ENCODE measurements around the gene XAF1.
"Not testable (repeated sequence)": the region's sequence is repeated elsewhere in the genome, so short reads cannot be mapped to it uniquely, and the experiment has no call there.

The XAF1 gene, protein sequence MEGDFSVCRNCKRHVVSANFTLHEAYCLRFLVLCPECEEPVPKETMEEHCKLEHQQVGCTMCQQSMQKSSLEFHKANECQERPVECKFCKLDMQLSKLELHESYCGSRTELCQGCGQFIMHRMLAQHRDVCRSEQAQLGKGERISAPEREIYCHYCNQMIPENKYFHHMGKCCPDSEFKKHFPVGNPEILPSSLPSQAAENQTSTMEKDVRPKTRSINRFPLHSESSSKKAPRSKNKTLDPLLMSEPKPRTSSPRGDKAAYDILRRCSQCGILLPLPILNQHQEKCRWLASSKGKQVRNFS

DNA sequence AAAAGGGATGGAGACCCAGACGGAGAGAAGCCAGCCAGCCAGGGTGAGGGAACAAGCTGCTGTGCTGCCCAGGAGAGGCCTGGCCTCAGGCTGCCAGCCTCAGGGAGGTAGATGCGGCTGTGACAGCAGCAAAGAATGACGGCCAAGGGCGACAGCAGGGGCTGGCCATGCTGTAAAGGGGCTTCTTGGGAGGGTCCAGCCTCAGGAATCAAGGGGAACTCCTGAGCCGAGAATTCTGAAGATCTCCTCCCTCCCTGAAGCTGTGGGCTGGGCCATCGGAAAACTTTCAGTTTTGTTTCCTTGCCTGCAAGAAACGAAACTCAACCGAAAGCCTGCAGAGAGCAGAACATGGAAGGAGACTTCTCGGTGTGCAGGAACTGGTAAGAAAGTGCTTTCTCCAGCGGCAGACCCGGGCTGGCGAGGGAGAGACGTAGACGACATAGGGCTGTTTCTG lies at the start of gene XAF1:
XAF1 (plus strand) TSS at position 316 of the 454 bp plus-strand sequence; CDS start at position 349, 33 bp downstream.
- DNase-seq: peak; percentile 72

DNA sequence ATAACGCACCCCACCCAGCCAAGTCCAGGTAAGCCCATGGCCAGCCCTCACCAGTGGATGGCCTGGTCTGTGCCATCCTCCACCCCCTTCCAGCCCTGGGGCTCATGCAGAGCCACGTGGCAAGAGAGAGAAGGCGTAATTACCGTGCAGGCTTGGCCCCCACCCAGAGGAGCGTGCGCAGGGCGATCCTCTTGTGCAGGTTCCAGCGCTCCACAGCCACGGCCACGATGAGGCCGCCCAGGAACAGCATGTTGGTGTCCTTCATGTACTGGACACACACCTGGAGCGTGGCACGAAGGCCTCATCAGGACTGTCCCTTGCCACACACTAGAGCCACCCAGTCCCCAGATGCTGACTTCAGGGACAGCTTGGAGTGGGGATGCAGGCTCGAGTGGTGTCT lies 49.3 kb upstream of the XAF1 start:
- no peak for DNase-seq

DNA sequence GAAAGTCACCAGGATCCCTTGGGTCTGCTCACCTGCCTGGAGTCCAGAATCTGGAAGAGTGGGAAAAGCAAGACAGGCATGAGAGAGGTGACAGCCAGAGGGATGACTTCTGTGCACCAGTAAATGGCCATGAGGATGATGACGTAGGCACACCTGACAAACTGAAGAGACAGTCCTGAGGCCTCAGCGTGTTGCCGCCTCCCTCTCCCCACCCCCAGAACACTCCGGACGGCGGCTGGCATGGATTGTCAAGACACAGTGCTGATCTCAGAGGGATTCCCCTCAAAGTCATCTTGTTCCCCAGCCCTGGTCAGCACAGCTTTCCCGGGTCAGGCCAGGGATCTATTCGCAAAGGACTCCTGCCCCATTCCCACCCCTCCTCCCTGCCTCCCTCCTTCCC lies 48.9 kb upstream of the XAF1 start:
- no peak for DNase-seq

DNA sequence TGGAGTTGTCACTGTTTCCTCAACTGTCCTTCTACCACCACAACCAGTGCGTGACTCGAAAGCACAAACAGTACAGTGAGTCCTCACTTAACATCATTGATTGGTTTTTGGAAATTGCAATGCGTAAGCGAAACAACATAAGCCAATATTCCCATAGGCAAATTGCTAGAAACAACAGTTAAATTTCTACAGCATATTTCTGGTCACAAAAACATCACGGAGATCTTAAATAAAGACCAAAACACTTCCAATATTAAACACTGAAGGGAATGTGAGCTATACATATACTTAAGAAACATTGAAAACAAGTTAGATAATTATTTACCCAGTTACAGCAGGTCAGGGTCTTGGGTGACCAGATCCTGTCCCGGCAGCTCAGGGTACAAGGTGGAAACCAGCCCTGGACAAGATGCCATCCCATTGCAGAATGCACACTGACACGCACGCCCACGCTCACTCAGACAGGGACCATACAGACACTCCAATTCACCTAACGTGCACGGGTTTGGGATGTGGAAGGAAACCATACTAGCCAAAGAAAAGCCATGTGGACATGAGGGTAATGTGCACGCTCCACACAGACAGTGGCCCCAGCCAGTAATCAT lies 47.4 kb upstream of the XAF1 start:
- DNase-seq: no peak

DNA sequence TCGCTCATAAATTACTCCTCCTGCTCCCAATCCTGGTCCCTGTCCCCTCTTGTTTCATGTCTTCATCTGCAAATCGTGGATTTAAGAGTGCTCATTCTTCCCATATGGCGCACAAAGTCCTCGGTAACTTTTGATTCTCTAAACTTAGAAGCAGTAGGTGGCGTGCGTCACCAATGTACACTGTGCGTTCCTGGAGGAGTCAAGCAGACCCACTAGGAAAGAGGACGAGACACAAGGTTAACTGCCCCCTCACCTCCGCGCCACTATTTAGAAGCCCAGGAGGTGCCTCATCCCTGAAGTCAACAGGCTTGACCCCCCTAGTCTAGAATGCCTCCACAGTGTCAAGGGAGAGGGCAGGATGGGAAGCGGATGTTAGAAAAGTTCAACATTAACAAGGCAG lies 45.5 kb upstream of the XAF1 start:
- no peak for DNase-seq

DNA sequence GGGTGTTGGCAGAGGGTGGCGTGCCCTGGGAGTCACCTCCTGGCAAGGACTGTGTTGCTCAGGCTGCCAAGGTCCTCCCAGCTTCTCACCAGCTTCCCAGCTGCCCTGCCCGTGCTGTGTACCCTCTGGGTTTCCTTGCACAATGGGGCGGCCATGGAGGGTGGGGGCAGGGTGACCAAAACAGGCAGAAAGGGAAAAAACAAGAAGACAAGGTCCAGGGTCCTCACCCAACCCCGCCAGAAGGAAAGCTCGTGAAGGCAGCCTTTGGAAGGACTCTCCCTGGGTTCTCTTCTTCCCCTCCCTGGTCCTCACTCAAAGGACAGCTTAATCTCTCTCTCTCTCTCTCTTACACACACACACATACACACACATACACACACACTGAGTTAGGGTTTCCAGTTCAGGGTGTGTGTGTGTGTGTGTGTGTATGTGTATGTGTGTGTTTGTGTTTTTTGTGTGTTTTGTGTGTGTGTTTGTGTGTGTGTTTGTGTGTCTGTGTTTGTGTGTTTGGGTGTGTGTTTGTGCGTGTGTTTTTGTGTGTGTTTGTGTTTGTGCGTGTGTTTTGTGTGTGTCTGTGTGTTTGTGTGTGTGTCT lies 44.7 kb upstream of the XAF1 start:
- no peak for DNase-seq

DNA sequence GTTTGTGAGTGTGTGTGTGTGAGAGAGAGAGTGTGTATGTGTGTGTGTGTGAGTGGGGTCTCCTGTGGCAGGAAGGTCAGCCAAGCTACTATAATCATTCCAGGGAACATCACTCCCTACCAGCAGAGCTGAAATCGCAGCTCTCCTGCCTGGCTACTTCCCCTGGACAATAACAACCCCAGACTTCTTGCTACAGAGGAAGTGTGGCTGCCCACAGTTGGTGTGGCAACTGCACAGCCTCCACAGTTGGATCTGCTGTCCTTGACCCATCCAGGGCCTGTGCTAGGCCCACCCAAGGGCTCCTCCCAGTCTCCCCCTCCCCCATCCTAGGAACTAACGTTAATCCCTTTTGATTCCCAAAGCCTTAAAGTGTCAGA lies 44.2 kb upstream of the XAF1 start:
- no peak for DNase-seq

DNA sequence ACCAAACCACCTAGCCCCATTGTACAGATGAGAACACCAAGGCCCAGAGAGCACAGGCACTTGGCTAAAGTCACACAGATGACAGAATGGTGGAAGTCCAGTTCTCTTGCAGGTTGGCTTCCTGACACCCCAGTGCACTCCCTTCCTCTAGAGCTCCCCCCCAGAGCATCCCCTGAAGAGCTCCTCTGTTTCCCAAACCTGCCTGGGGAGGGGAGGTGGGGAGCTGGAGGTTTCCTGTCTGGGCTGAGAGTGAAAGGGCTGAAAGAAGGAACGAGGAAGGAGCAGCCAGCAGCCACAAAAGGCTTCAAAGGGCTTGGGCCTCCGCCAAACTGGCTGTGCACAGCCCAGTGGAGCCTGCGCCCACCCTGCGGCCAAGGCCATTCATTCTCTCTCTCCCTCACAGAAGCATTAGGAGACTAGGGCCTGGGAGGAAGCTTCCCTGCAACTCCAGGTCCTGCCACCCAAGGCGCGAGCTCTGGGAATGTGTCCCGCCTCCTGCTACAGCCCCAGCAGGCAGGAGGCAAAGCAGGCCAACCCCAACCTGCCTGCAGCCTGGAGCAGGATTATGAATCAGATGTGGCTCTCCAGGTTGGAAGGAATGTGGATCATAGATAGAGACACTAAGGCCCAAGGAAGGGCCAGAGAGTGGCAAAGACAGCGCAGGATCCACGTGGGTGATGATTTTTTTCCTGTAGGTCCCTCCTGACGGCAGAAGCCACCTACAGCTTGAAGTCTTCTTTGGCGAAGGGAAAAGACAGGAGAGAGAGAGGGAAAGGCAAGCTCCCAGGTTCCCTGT lies 43.6 kb upstream of the XAF1 start:
- no peak for DNase-seq

DNA sequence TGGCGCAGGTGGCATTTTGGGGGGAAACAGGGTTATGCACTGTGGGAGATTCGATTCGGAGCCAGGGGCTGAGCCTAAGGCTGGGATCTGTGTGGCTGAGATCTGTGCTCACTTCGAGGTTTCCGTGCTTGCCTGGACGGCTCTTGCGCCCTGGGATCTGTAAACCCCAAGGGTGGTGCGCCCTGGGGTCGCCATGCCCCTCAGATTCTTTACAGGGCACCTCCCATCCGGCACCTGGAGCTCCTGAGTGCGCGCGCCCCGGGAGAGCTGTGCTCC lies 43.1 kb upstream of the XAF1 start:
- DNase-seq: no peak

DNA sequence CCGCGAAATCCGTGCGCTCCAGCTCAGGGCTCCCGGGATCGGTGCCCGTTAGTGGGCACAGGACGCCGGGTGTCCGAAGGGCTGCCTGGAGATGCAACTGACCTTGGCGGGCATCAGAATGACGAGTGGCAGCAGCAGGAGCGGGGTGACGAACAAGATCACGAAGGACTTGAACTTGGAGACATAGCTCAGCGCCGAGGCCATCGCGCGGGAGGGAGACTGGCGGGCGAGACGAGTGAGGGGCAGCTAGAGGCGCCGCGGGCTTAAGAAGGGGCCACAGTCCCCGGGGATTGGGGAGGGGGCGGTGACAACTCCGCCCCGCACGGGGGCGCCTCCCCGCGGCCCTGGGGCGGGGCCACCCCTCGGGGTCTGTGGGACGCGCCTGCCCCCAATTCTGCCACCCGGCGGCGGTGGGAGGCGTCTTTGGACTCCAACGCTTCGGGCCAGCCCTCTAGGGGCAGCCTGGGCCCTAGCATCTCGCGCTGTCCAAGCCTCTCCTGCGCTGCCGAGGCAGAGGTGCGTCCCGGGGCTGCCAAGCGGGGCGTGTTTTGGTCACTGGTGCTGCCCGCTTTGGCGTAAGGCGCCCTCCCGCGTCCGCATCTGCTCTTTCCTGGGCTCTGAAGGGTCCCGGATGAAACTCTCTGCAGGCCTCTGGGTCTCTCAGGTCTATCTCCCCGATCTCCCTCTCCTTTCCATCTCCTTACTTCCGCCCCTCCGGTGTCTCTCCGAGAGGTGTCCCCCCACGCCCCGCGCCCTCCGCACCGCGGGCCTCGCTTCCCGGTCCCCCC lies 42.5 kb upstream of the XAF1 start, which contains the start of gene SLC13A5:
SLC13A5 (minus strand) TSS at position 240 of the 788 bp plus-strand sequence; CDS start at position 204, 36 bp downstream.
- DNase-seq: peak; percentile 20

DNA sequence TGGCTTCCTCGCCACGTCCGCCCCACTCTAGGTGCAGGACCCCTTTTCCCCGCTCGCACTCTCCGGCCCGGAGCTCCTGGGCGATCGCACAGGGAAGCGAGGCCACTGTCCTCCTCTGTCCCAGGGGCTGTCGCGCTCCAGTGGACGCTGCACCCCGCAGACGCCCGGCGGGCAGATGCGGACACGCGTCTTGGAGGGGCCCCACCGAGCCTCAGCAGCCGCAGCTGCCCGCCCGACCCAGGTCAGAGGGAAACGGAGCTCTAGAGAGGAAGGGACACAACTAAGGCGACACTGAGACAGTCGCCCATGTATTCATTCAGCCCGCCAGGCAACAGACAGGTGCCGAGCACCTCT lies 42.0 kb upstream of the XAF1 start:
- DNase-seq: no peak

DNA sequence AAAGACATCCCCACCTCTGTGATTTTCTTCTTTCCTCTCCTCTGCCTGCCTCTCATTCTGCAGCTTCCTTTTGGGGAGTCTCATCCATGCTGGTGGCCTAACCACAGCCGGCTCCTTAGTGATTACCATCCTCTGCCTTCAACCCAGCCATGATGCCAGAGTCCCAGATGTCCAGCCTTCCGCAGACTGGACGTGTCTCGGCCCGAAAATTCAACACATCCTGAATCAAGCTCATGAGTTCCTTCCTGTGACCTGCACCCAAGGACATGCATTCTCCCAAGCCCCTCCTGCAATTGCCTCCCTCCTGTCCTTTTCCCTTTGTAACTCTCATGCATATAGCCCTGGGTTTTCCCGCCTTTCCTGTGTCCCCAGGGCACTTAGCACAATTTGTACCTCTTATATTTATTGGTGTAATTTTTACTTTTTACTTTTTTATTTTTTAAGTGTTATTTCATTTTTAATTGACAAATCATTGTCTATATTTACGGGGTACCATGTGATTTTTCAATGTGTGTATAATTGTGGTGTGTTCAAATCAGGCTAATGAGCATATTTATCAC lies 41.5 kb upstream of the XAF1 start:
- no peak for DNase-seq

DNA sequence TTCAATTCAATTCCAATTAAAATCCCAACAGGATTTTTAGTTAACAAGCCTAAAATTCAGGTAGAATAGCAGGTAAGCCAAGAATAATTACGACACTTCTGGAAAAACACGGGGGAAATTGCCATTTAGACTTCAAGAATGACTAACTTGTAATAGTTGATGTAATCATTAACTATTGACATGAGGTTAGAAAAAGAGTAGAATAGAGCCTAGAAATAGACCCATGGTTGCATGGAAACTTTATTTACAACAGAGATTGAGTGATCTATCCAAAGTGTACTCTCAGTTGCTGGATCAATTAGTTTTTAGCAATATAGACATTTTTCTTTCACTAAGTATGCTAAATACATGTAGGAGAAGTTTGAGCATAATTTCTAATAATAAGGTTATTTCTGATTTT lies 39.1 kb upstream of the XAF1 start:
- DNase-seq: no peak

DNA sequence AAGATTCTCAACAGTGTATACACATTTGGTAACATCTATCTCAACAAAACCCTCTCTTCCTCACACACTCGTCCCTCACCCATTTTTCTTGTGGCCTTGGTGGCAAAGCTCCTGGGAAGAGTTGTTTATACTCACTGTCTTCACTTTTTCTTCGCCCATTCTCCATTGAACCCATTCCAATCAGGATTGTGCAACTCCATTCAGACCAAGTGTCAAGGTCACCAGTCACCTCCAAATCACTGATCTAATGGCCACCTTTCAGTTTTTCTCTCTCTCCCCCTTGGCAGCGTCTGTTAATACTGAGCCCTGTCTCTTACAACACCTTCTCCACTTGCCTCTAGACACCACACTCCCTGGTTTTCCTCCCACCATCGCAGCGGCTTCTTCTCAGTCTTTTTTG lies 34.1 kb upstream of the XAF1 start:
- no peak for DNase-seq

DNA sequence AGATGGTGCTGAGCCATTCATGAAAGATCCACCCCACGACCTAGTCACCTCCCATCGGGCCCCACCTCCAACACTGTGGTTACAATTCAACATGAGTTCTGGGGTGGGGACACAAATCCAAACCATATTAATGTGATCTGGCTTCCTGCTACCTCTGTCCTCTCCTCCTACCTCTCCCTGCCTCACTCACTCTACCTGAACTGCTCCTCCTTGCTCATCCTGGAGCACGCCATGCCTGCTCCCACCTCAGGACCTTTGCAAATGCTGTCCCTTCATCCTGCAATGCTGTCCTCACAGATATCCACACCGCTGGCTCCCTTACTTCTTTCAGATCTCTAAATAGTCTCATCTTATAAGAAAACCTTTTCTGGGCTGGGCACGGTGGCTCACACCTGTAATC lies 31.8 kb upstream of the XAF1 start:
- no peak for DNase-seq

DNA sequence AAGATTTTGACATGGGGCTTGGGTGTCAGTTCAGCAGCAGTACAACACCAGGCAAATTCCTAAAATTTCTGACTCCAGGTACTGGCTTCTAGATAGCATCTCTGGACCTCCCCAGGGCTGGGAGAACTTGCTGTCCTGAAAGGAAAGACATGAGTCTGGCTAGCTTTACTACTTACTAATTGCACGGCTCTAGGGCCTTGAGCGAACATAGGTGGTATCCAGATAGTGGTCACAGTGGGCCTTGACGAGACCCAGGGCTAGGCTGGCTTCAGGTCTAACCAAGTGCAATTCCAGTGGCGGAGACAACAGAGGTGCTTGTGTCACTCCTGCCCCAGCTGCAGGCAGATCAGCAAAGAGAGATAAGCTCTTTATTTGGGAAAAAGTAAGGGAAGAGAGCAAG lies 26.3 kb upstream of the XAF1 start:
- no peak for DNase-seq

DNA sequence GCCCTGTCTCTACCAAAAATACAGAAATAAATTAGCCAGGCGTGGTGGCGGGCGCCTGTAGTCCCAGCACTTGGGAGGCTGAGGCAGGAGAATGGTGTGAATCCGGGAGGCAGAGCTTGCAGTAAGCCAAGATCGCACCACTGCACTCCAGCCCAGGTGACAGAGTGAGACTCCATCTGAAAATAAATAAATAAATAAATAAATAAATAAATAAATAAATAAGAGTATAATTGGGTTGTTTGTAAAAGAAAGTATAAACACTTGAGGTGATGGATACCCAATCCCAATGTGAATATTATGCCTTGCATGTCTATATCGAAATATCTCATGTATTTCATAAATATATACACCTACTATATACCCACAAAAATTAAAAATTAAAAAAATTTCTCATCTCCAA lies 9.2 kb upstream of the XAF1 start:
- not testable (repeated sequence) for DNase-seq

DNA sequence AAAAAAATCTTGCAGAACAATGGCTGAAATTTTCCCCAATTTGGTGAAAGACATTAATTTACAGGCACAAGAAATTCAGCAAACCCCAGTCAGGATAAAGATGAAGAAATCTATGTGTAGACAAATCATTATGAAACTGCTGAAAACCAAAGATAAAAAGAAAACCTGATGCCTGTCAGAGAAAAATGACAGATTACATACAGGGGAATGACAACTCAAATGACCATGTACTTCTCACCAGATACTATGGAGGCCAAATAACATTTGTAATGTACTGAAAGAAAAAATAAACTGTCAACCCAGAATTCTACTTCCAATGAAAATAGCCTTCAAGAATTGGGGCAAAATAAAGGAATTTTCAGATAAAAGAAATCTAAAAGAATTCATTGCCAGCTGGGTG lies 7.2 kb upstream of the XAF1 start:
- DNase-seq: no peak

DNA sequence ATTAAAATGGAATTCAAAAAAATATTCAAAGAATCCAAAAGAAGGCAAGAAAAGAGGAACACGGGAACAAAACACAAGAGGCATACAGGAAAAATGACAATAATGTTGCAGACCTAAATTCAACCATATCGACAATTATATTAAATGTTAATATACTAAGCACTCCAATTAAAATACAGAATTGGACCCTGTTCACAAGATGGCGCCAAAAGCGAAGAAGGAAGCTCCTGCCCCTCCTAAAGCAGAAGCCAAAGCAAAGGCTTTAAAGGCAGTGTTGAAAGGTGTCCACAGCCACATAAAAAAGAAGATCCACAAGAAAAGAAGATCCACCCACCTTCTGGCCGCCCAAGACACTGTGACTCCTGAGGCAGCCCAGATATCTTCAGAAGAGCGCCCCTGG lies 6.3 kb upstream of the XAF1 start:
- peak; percentile 23 for DNase-seq

DNA sequence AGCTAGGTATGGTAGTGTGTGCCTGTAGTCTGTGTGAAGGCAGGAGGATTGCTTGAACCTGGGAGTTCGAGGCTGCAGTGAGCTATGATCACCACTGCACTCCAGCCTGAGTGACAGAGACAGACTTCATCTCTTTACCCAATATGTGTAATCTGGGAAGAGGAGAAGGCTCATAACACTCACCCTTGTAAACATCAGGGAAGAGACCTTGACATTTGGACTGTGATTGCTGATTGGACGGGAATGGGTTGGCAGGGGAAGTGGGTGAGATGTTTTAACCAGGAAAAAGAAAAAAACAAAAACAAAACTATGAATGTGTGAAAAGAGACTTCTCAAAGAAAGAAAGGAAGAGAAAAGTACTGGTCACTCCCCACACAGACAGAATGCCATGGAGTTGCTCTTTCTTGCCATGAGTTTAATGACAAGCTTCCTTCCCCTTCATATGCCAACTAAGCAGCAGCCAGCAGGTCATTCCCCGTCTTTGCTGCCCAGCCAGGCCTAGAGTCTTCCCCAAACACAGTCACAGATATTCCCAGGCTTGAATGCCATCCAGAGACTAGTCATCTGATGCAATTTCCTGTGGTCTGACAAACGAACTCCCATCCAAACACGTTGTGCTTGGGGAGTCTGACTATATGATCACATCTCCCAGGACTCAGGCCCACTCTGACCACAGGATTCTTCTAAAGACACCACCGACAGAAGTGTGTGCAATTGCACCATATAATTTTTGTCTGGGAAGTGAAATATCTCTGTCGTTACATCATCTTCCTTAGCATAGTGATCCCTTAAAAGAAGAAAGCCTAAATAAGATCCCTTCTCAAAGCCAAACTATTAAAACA lies 3.6 kb upstream of the XAF1 start:
- no peak for DNase-seq

DNA sequence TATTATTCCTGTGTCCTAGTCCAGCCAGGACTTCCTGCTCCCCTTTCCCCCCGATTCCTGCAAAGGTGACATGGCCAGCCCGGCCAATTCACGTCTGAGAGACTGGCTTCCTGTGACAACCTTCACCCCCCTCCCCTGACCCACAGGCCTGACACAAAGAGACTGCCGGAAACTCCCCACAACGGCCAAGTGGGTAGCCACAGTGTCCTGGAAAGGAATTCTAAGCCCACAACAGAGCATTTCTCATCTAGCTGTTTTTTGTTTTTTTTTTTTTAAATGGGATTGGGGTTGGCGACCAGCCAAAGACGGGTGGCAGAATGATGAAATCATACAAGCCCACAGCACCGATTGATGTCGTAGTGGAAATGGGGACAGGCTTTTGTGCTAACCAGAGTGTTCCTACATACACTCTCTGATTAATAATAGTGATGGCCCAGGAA lies 2.8 kb upstream of the XAF1 start:
- peak; percentile 41 for DNase-seq

DNA sequence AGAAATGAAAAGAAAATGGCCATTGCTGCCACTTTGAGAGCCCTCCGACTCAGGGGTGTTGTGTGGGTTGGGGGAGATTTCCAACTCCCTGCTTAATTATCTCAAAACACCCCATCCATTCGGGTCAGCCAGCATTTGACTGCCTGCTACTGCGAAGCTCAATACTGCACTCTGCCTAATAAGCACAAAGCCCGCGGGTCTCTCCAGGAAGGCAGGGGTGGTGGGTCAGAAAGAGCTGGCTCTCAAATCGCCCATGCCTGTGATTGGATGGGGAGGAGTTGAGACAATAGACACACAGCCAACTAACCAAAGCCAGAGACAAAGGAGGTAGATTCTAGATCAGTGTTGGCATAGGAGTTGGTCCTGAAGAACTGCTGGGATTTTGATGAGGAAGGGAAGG lies 2.3 kb upstream of the XAF1 start:
- no peak for DNase-seq

Data from activated CD4-positive, alpha-beta T cell treated with anti-CD3 and anti-CD28 coated beads, Interleukin-2, Interleukin-6, amounts not matched to agents 100 ng/mL and 50 ng/mL, durations not matched to agents 16 hours and 8 hours (primary cell).